Amniotic epithelial cell (primary cell): ENCODE data around the gene TMCO4.

Experiments used
- DNase-seq: peaks from one replicate; pipeline ENCODE4 v3.0.0-alpha.2; 2010; ENCODE audit warnings: low read depth

Gene TMCO4

GRCh38 chr1:19749685-19750084, 50.0 kb downstream of the TMCO4 start:
- no peak for DNase-seq

GRCh38 chr1:19747761-19748160, 52.0 kb downstream of the TMCO4 start:
- no peak for DNase-seq

- no peak for DNase-seq
Observed at GRCh38 chr1:19744886-19745285, 54.8 kb downstream of the TMCO4 start.

GRCh38 chr1:19744335-19744743, 55.4 kb downstream of the TMCO4 start:
- no peak for DNase-seq

GRCh38 chr1:19743793-19744192, 55.9 kb downstream of the TMCO4 start:
- no peak for DNase-seq

- no peak for DNase-seq
Observed at GRCh38 chr1:19743180-19743579, 56.5 kb downstream of the TMCO4 start.

GRCh38 chr1:19739628-19740027, 60.1 kb downstream of the TMCO4 start:
- DNase-seq = no peak

- no peak for DNase-seq
Observed at GRCh38 chr1:19738669-19739068, 61.0 kb downstream of the TMCO4 start.

- DNase-seq = no peak
Observed at GRCh38 chr1:19738076-19738475, 61.6 kb downstream of the TMCO4 start.

GRCh38 chr1:19737104-19737825, 62.5 kb downstream of the TMCO4 start:
- peak; percentile 52 for DNase-seq

- DNase-seq = peak; percentile 89
Observed at GRCh38 chr1:19735440-19736127, 64.1 kb downstream of the TMCO4 start.

GRCh38 chr1:19734472-19734999, 65.2 kb downstream of the TMCO4 start:
- peak; percentile 33 for DNase-seq

- peak; percentile 33 for DNase-seq
Observed at GRCh38 chr1:19734056-19734455, 65.7 kb downstream of the TMCO4 start.

- no peak for DNase-seq
Observed at GRCh38 chr1:19733615-19734014, 66.1 kb downstream of the TMCO4 start.

- DNase-seq = no peak
Observed at GRCh38 chr1:19731311-19731821, 68.3 kb downstream of the TMCO4 start.

- DNase-seq = no peak
Observed at GRCh38 chr1:19730793-19731192, 68.9 kb downstream of the TMCO4 start.

GRCh38 chr1:19730232-19730631, 69.5 kb downstream of the TMCO4 start:
- DNase-seq = no peak

- DNase-seq = no peak
Observed at GRCh38 chr1:19728413-19729145, 71.1 kb downstream of the TMCO4 start.

- DNase-seq = no peak
Observed at GRCh38 chr1:19725606-19726005, 74.1 kb downstream of the TMCO4 start.

- DNase-seq = no peak
Observed at GRCh38 chr1:19723874-19724273, 75.8 kb downstream of the TMCO4 start.

- DNase-seq = no peak
Observed at GRCh38 chr1:19720973-19721372, 78.7 kb downstream of the TMCO4 start.

- no peak for DNase-seq
Observed at GRCh38 chr1:19720174-19720573, 79.5 kb downstream of the TMCO4 start.

- DNase-seq = no peak
Observed at GRCh38 chr1:19717467-19717866, 82.2 kb downstream of the TMCO4 start.
